Activated T-cell treated with anti-CD3 and anti-CD28 coated beads for 48 hours (primary cell): ENCODE data around the gene GHRHR.

Experiments
- DNase-seq: peaks from one replicate; pipeline ENCODE4 v3.0.0-alpha.2; 2020; ENCODE audit warnings: low read depth

GHRHR gene

GRCh38 chr7:30928254-30928872, 35.4 kb upstream of the GHRHR start:
- no peak for DNase-seq

DNA sequence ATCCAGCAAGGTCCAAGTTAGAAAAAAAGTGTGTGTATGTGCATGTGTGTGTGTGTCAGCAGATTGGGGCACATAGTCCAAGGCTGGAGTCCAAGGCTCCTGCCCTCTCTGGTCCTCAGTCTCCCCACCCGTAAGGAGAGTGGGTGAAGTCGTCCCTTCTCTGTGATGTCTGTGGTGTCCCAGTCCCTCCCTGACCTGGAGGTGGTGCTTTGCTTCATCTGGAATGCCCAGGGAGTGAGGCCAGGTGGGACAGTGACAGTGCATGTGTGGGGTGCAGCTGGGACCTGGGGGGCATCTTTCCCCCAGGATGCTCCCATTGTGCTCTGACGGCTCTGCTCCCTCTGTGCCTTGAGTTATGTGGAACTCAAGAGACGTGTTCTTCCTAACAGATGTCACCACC, 34.1 kb upstream of the GHRHR start:
- DNase-seq, result no peak

DNA sequence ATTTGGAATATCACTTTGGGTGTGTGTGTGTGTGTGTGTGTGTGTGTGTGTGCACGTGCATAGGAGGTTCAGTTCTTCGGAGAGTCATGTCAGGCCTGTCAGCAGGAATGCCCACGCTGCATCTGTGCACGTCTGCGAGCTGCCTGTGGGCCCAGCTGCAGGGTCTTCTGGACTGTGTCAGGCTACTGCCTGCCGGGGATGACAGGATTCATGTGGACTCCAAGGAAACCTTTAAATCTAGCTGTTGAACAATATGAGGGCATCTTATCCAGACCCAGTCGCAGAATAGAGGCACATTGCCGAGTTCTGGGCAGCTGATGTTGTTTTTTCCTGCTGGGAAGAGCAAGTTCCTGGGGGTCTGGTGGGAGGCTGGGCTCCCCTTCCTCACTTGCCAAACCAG, 33.1 kb upstream of the GHRHR start:
- DNase-seq, result no peak

GRCh38 chr7:30931161-30931928, 32.4 kb upstream of the GHRHR start:
- no peak for DNase-seq

GRCh38 chr7:30931929-30932540, 31.7 kb upstream of the GHRHR start:
- no peak for DNase-seq

GRCh38 chr7:30932562-30932961, 31.2 kb upstream of the GHRHR start:
- no peak for DNase-seq

- no peak for DNase-seq
Measured at GRCh38 chr7:30933124-30933974, 30.4 kb upstream of the GHRHR start.

GRCh38 chr7:30934225-30934624, 29.5 kb upstream of the GHRHR start:
- DNase-seq, result no peak

DNA sequence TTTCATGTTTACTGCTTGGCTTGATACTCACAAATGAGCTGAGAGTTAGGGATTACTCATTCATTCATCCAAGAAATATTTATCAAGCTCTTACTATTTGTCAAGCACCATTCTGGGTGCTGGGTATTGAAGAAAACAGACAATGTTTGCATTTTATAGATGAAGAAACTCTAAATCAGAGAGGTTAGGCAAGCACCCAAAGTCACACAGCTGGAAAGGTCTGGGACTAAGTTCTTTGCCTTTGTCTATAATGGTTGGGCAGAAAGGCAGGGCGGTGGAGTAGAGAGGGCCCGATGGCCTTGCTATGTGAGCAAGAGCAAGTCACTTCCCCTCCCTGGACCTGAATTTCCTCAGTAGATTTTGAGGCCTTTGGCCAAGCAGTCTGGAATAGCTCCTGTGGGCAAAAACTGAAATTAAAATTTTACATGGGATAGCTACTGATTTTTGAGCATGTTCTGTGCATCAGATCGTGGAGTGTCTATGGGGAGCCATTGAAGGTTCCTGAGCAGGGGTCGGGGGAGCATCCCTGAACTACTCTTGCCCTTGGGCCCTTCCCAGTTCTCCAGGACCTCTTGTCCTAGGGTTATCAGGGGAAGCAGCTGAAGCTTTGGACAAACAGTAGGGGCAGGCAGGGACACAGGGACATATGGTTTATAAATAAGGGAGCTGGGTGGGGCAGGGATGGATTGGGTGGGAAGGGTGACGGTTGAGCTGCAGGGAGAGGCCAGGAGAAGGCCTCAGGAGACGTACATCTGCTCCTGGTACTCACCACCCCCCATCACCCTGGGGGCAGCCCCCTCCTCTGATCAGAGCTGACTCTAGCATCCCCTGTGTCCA, 28.8 kb upstream of the GHRHR start:
- no peak for DNase-seq

DNA sequence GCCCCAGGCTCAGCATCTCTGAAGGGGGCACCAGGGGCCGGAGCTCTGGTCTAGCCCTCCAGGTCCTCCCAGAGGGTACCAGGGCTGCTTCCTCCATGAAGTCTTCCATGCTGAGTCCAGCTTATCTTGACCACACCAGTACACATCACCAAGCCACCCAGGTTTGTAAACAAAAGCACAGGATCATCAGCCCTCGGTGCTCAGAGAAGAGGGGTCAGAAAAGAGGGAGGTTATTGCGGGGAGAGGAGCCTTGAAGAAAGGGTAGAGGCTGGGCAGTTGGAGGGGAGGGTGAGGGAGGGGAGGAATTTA, 28.2 kb upstream of the GHRHR start:
- DNase-seq, result no peak

GRCh38 chr7:30936650-30937245, 27.0 kb upstream of the GHRHR start:
- no peak for DNase-seq

- DNase-seq, result no peak
Measured at GRCh38 chr7:30937416-30937815, 26.3 kb upstream of the GHRHR start.

- DNase-seq, result peak; percentile 58
Measured at GRCh38 chr7:30938435-30939316, 25.1 kb upstream of the GHRHR start.

GRCh38 chr7:30941582-30942323, 22.0 kb upstream of the GHRHR start:
- DNase-seq, result no peak

- no peak for DNase-seq
Measured at GRCh38 chr7:30950197-30950596, 13.6 kb upstream of the GHRHR start.

- DNase-seq, result no peak
Measured at GRCh38 chr7:30954914-30955313, 8.8 kb upstream of the GHRHR start.

- no peak for DNase-seq
Measured at GRCh38 chr7:30956704-30957103, 7.0 kb upstream of the GHRHR start.

DNA sequence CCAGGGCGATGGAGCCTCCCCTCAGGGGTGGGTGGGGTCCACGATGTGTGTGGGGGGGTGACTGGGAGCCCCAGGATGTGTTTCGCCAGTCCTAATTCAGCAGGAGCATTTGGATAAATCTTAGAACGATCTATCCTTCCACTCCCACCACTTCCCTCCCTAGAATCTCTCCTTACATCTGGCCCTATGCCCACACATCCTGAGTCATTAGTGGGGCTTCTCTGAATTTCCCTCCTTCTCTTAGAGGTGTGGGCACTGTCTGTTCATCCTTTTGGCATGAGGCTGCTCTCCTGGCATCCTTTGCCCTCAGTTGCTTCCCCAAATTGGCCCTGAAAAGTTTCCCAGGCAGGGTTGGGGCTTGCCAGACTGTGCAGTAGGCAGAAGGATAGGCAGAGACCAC, 1.6 kb downstream of the GHRHR start:
- DNase-seq, result no peak

- no peak for DNase-seq
Measured at GRCh38 chr7:30965883-30966282, 2.1 kb downstream of the GHRHR start.

DNA sequence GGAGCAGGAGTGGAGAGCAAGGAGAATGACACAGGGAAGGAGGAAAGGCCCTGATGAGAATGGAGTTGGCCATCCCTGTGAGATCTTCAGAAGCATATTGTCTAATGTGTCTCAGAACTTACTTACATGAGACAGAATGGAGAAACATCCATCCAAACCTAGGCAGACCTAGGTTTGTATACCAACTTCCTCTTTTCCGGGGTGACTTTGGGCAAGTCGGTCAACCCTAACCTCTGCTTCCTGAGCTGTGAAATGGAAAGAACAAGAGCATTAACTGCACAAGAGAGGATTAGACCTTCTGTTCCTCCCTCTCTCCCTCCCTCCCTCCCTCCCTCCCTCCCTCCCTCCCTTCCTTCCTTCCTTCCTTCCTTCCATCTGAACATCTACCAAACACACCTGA, 4.5 kb downstream of the GHRHR start:
- DNase-seq, result no peak
